DND-41 (cell line): ENCODE results near the gene YWHAQ.

Experiments
- CTCF ChIP-seq: IDR thresholded peaks from 2 replicates; pipeline ENCODE4 v1.5.1; 2012; ENCODE audit warnings: borderline replicate concordance, low read length, moderate library complexity, mild to moderate bottlenecking; ENCODE audit not compliant: poor library complexity, severe bottlenecking; ENCODE audit errors: extremely low read depth
- EZH2 ChIP-seq: IDR thresholded peaks from 3 replicates; pipeline ENCODE4 v1.6.1; 2012; ENCODE audit warnings: borderline replicate concordance, low read depth, mild to moderate bottlenecking, moderate library complexity, low read length, inconsistent platforms; ENCODE audit not compliant: severe bottlenecking

GRCh38 chr2:9585486-9585885 lies 45.3 kb downstream of the YWHAQ start:
- TF ChIP-seq CTCF, result no peak
- no peak for TF ChIP-seq EZH2
